Stimulated activated CD8-positive, alpha-beta memory T cell treated with anti-CD3 and anti-CD28 coated beads, Interleukin-7, amount 100 ng/mL, for 1 hour (primary cell): Measurements from ENCODE around the gene CNOT11.

Source experiments
- DNase-seq, 2 donors: peaks; one replicate each; pipeline ENCODE4 v3.0.0-alpha.2; 2020; ENCODE audit warnings: low read depth in 2 of 2

The CNOT11 gene

GRCh38 chr2:101278925-101279324 lies 26.2 kb downstream of the CNOT11 start:
- DNase-seq, result no peak

- DNase-seq, result no peak
Observed at GRCh38 chr2:101281482-101281881, 28.8 kb downstream of the CNOT11 start.

GRCh38 chr2:101282980-101283379 lies 30.3 kb downstream of the CNOT11 start:
- no peak for DNase-seq

- DNase-seq, result no peak
Observed at GRCh38 chr2:101286684-101287083, 34.0 kb downstream of the CNOT11 start.

GRCh38 chr2:101287303-101287702 lies 34.6 kb downstream of the CNOT11 start:
- DNase-seq, result no peak

GRCh38 chr2:101290711-101291110 lies 38.0 kb downstream of the CNOT11 start:
- no peak for DNase-seq

GRCh38 chr2:101291973-101292372 lies 39.3 kb downstream of the CNOT11 start:
- DNase-seq, result no peak

- DNase-seq, result no peak
Observed at GRCh38 chr2:101293544-101293943, 40.9 kb downstream of the CNOT11 start.

- no peak for DNase-seq
Observed at GRCh38 chr2:101294861-101295260, 42.2 kb downstream of the CNOT11 start.

- no peak for DNase-seq
Observed at GRCh38 chr2:101295895-101296294, 43.2 kb downstream of the CNOT11 start.

- no peak for DNase-seq
Observed at GRCh38 chr2:101296371-101296770, 43.7 kb downstream of the CNOT11 start.

- DNase-seq, result no peak
Observed at GRCh38 chr2:101297383-101297782, 44.7 kb downstream of the CNOT11 start.

GRCh38 chr2:101299604-101300003 lies 46.9 kb downstream of the CNOT11 start:
- DNase-seq, result no peak

- no peak for DNase-seq
Observed at GRCh38 chr2:101300164-101300563, 47.5 kb downstream of the CNOT11 start.

- no peak for DNase-seq
Observed at GRCh38 chr2:101300836-101301235, 48.1 kb downstream of the CNOT11 start.

- no peak for DNase-seq
Observed at GRCh38 chr2:101302016-101302415, 49.3 kb downstream of the CNOT11 start.

GRCh38 chr2:101303688-101304087 lies 51.0 kb downstream of the CNOT11 start:
- DNase-seq, result no peak

GRCh38 chr2:101305035-101305434 lies 52.3 kb downstream of the CNOT11 start:
- no peak for DNase-seq

GRCh38 chr2:101305492-101306078 lies 52.9 kb downstream of the CNOT11 start:
- no peak for DNase-seq

GRCh38 chr2:101306410-101306809 lies 53.7 kb downstream of the CNOT11 start:
- no peak for DNase-seq

GRCh38 chr2:101307503-101307902 lies 54.8 kb downstream of the CNOT11 start:
- DNase-seq, result no peak

- DNase-seq, result no peak
Observed at GRCh38 chr2:101307950-101308431, 55.3 kb downstream of the CNOT11 start.

GRCh38 chr2:101308432-101309210 lies 55.9 kb downstream of the CNOT11 start, which contains the start of gene RNF149:
Gene RNF149, minus strand, starts transcription at chr2:101308701. Its CDS starts 113 bp downstream, at chr2:101308588.
- DNase-seq, result peak; percentile 84 to 88
